Measurements from ENCODE around the gene PPIF. TPM values are rescaled to one million over a fixed set of nuclear protein-coding genes. Genes with fewer than 3 reads are reported as not detected.

The PPIF gene
- polyA plus RNA-seq, 6 donors from 2014 or later, result 9.5 to 16.1 (median 12.7) TPM

GRCh38 chr10:79339266-79339665 lies 8.0 kb upstream of the PPIF start:
- H3K36me3 Mint-ChIP-seq, result no peaks in the 10 kb centered on the region
- peaks cover 0 to 4% (median 0%) of the 10 kb centered on the region in 3 donors for H3K4me1 Mint-ChIP-seq
- no peak overlapping the region for H3K27ac Mint-ChIP-seq
- no peak for ATAC-seq (ENCODE audit: low read depth in 2 of 2)
- H3K27me3 Mint-ChIP-seq, result peaks cover 0 to 5% (median 0%) of the 10 kb centered on the region in 3 donors
- DNase-seq, result no peak
- no peaks in the 10 kb centered on the region for H3K9me3 Mint-ChIP-seq
- no peak overlapping the region for H3K4me3 Mint-ChIP-seq

- H3K36me3 Mint-ChIP-seq, result no peaks in the 10 kb centered on the region
- ATAC-seq (ENCODE audit: low read depth in 2 of 2), result no peak
- DNase-seq, result no peak
- peaks cover 0 to 4% (median 0%) of the 10 kb centered on the region in 3 donors for H3K4me1 Mint-ChIP-seq
- peaks cover 0 to 5% (median 0%) of the 10 kb centered on the region in 3 donors for H3K27me3 Mint-ChIP-seq
- H3K9me3 Mint-ChIP-seq, result no peaks in the 10 kb centered on the region
- H3K27ac Mint-ChIP-seq, result peak overlapping the region in 1 of 6 donors; percentile 73
- H3K4me3 Mint-ChIP-seq, result no peak overlapping the region
These were observed 6.5 kb upstream of the PPIF start for GRCh38 chr10:79340646-79341244.

GRCh38 chr10:79342295-79342761 lies 4.9 kb upstream of the PPIF start:
- no peak overlapping the region for H3K4me3 Mint-ChIP-seq
- ATAC-seq (ENCODE audit: low read depth in 2 of 2) (no peak), DNase-seq (no peak)
- no peaks in the 10 kb centered on the region for H3K27me3 Mint-ChIP-seq
- H3K27ac Mint-ChIP-seq, result no peak overlapping the region
- peaks cover 0 to 3% (median 0%) of the 10 kb centered on the region in 3 donors for H3K4me1 Mint-ChIP-seq
- H3K36me3 Mint-ChIP-seq, result no peaks in the 10 kb centered on the region
- H3K9me3 Mint-ChIP-seq, result no peaks in the 10 kb centered on the region

- H3K9me3 Mint-ChIP-seq, result no peaks in the 10 kb centered on the region
- peaks cover 0 to 3% (median under 1%) of the 10 kb centered on the region in 3 donors for H3K4me1 Mint-ChIP-seq
- ATAC-seq (ENCODE audit: low read depth in 2 of 2) (no peak), DNase-seq (no peak)
- no peaks in the 10 kb centered on the region for H3K36me3 Mint-ChIP-seq
- H3K27me3 Mint-ChIP-seq, result no peaks in the 10 kb centered on the region
- H3K4me3 Mint-ChIP-seq, result no peak overlapping the region
- no peak overlapping the region for H3K27ac Mint-ChIP-seq
These were observed 4.3 kb upstream of the PPIF start for GRCh38 chr10:79342811-79343561.

- H3K27ac Mint-ChIP-seq, result no peak overlapping the region
These were observed 2.6 kb upstream of the PPIF start for GRCh38 chr10:79344502-79345195.

GRCh38 chr10:79345241-79346011 lies 1.8 kb upstream of the PPIF start:
- no peaks in the 10 kb centered on the region for H3K27me3 Mint-ChIP-seq
- no peak for ATAC-seq (ENCODE audit: low read depth in 2 of 2)
- H3K4me1 Mint-ChIP-seq, result peaks cover 11 to 24% (median 21%) of the 10 kb centered on the region in 3 donors
- peak overlapping the region in 1 of 8 donors; percentile 86 for H3K4me3 Mint-ChIP-seq
- H3K9me3 Mint-ChIP-seq, result no peaks in the 10 kb centered on the region
- peaks cover 0 to 8% of the 10 kb centered on the region in 2 donors for H3K36me3 Mint-ChIP-seq
- no peak for DNase-seq
- H3K27ac Mint-ChIP-seq, result no peak overlapping the region

More at GRCh38 chr10:79344502-79345195, 2.6 kb upstream of the PPIF start:
- Mint-ChIP-seq H3K27me3 (no peaks in the 10 kb centered on the region), H3K4me1 (peaks cover 11 to 19% (median 18%) of the 10 kb centered on the region in 3 donors), H3K9me3 (no peaks in the 10 kb centered on the region), H3K4me3 (peak overlapping the region in 1 of 8 donors; percentile 9), H3K36me3 (peaks cover 0 to 2% of the 10 kb centered on the region in 2 donors)
- ATAC-seq (ENCODE audit: low read depth in 2 of 2) (no peak), DNase-seq (no peak)

- H3K4me1 Mint-ChIP-seq, result peaks cover 11 to 24% (median 21%) of the 10 kb centered on the region in 3 donors
- H3K9me3 Mint-ChIP-seq, result no peaks in the 10 kb centered on the region
- no peak for DNase-seq
- no peak for ATAC-seq (ENCODE audit: low read depth in 2 of 2)
- peaks cover 0 to 8% of the 10 kb centered on the region in 2 donors for H3K36me3 Mint-ChIP-seq
- H3K4me3 Mint-ChIP-seq, result peak overlapping the region in 2 of 8 donors; percentile 22 to 86
- no peaks in the 10 kb centered on the region for H3K27me3 Mint-ChIP-seq
- peak overlapping the region in 1 of 6 donors; percentile 37 for H3K27ac Mint-ChIP-seq
These were observed 1.3 kb upstream of the PPIF start for GRCh38 chr10:79346012-79346340.

GRCh38 chr10:79346388-79347225 lies 662 bp upstream of the PPIF start:
- DNase-seq (no peak), ATAC-seq (ENCODE audit: low read depth in 2 of 2) (no peak)
- no peaks in the 10 kb centered on the region for H3K9me3 Mint-ChIP-seq
- peak overlapping the region in 7 of 8 donors; percentile 22 to 90 (median 75) for H3K4me3 Mint-ChIP-seq
- peaks cover 0 to 8% of the 10 kb centered on the region in 2 donors for H3K36me3 Mint-ChIP-seq
- H3K27me3 Mint-ChIP-seq, result no peaks in the 10 kb centered on the region
- H3K4me1 Mint-ChIP-seq, result peaks cover 11 to 24% (median 21%) of the 10 kb centered on the region in 3 donors
- peak overlapping the region in 3 of 6 donors; percentile 85 to 89 (median 87) for H3K27ac Mint-ChIP-seq

GRCh38 chr10:79347894-79348639 lies 798 bp downstream of the PPIF start:
- H3K36me3 Mint-ChIP-seq, result peaks cover 3 to 18% of the 10 kb centered on the region in 2 donors
- peak overlapping the region; percentile 75 to 93 (median 84) for H3K4me3 Mint-ChIP-seq
- DNase-seq (peak; percentile 70), ATAC-seq (ENCODE audit: low read depth in 2 of 2) (peak; percentile 65 to 72)
- no peaks in the 10 kb centered on the region for H3K9me3 Mint-ChIP-seq
- H3K27ac Mint-ChIP-seq, result peak overlapping the region; percentile 80 to 96 (median 90)
- H3K4me1 Mint-ChIP-seq, result peaks cover 12 to 30% (median 26%) of the 10 kb centered on the region in 3 donors
- no peaks in the 10 kb centered on the region for H3K27me3 Mint-ChIP-seq

- H3K27me3 Mint-ChIP-seq, result no peaks in the 10 kb centered on the region
- peak overlapping the region; percentile 80 to 96 (median 90) for H3K27ac Mint-ChIP-seq
- H3K36me3 Mint-ChIP-seq, result peaks cover 3 to 23% of the 10 kb centered on the region in 2 donors
- H3K4me1 Mint-ChIP-seq, result peaks cover 17 to 35% (median 31%) of the 10 kb centered on the region in 3 donors
- H3K9me3 Mint-ChIP-seq, result no peaks in the 10 kb centered on the region
- no peak for DNase-seq
- no peak for ATAC-seq (ENCODE audit: low read depth in 2 of 2)
- H3K4me3 Mint-ChIP-seq, result peak overlapping the region; percentile 75 to 93 (median 84)
These were observed 1.3 kb downstream of the PPIF start for GRCh38 chr10:79348640-79348988.

GRCh38 chr10:79349072-79349491 lies 1.8 kb downstream of the PPIF start:
- DNase-seq, result no peak
- H3K27me3 Mint-ChIP-seq, result no peaks in the 10 kb centered on the region
- H3K36me3 Mint-ChIP-seq, result peaks cover 3 to 23% of the 10 kb centered on the region in 2 donors
- ATAC-seq (ENCODE audit: low read depth in 2 of 2), result no peak
- no peaks in the 10 kb centered on the region for H3K9me3 Mint-ChIP-seq
- H3K4me3 Mint-ChIP-seq, result peak overlapping the region in 7 of 8 donors; percentile 68 to 90 (median 81)
- peaks cover 22 to 40% (median 36%) of the 10 kb centered on the region in 3 donors for H3K4me1 Mint-ChIP-seq
- peak overlapping the region; percentile 79 to 93 (median 88) for H3K27ac Mint-ChIP-seq

All from naive B cell (primary cell).